ENCODE measurements around the gene PRDM16. TPM values are rescaled to one million over a fixed set of nuclear protein-coding genes. Genes with fewer than 3 reads are reported as not detected.
A peak's percentile ranks its signal among the peaks of the same experiment; 100 is the strongest.

Gene PRDM16
- total and polyA plus RNA-seq, 4 donors, result 0.05 to 0.67 (median 0.19) TPM

DNA sequence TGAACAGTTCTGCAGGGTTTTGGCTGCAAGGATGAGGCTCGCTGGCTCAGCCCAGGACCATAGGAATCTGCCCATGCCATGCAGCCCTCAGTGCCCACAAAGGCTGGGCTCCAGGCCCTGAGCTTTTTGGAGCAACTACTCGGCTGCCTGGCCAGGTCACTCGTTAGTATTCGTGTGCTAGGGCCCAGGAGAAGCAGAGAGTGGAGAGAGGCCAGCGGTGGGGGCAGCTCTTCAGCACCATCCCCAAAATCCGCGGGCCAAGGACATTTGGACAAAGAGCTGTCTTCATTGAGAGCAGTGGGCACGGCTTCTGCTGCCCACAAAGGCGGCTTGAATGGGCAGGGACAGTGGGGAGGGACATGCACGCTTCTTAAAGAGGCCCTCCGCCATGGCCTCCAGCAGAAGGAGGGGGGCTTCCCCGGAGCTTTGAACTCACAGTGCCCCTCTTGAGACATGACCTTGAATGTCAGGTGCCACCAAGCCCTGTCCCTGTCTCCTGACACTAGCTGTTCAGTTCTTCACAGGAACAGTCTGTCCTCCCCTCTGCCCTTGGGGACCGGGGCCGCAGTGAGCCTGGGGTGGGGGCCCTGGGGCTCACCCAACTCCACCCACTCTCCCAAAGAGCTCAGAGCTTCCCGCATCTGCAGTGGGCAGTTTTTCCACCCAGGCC is 279.3 kb downstream of the PRDM16 start (continued):
- TF ChIP-seq, protein P1, sequence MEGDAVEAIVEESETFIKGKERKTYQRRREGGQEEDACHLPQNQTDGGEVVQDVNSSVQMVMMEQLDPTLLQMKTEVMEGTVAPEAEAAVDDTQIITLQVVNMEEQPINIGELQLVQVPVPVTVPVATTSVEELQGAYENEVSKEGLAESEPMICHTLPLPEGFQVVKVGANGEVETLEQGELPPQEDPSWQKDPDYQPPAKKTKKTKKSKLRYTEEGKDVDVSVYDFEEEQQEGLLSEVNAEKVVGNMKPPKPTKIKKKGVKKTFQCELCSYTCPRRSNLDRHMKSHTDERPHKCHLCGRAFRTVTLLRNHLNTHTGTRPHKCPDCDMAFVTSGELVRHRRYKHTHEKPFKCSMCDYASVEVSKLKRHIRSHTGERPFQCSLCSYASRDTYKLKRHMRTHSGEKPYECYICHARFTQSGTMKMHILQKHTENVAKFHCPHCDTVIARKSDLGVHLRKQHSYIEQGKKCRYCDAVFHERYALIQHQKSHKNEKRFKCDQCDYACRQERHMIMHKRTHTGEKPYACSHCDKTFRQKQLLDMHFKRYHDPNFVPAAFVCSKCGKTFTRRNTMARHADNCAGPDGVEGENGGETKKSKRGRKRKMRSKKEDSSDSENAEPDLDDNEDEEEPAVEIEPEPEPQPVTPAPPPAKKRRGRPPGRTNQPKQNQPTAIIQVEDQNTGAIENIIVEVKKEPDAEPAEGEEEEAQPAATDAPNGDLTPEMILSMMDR (IDR thresholded peaks at IDR 0.05; ENCODE audit: low read depth, low read length, missing input control), result no peak
- TF ChIP-seq NR2F2 (IDR thresholded peaks at IDR 0.05), result no peak

DNA sequence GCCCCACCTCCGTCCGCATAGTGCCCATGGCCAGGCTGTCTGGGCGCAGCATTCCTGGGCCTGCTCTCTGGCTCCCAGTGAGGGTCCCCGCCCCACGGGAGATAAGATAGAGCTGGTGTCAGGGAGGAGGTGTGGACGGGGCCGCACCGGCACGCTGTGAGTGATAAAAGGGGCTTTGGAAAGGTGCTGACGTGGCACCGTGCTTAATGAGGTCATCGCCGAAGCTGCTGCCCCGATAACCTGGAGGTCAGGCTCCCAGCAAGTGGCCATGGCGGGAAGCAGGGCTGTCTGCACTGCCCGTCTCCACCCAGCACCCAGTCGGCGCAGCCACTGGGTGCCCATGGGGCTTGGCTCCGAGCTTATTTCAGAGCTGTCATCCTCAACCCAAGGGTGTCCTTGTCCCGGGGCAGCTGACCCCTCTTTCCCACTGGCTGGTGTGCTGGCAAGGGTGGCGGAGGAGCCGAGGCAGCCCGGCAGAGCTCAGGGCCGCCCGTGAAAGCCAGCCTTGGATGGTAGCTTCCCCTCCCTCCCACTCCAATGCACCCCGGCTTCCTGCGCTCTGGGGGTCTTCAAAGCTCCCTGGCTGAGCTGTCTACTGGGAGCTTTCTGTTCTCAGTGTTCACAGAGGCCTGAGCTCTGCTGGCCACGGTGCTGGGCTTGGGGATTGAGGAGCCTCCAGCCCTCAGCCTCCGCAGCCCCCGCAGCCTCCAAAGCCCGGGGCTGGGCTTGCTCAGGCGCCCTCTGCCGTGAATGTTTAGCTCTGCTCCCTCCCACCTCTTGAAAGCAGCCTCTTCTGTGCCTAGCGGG is 280.4 kb downstream of the PRDM16 start:
- TF ChIP-seq RAD21 (IDR thresholded peaks at IDR 0.05) (no peak), FOXA1 (IDR thresholded peaks at IDR 0.05) (no peak), TAF1 (conservative IDR thresholded peaks at IDR 0.05) (no peak), NR2F2 (IDR thresholded peaks at IDR 0.05) (no peak), YY1 (IDR thresholded peaks at IDR 0.05) (no peak), HNF4A (conservative IDR thresholded peaks at IDR 0.05) (no peak), JUND (IDR thresholded peaks at IDR 0.05) (no peak), SP1 (IDR thresholded peaks at IDR 0.05) (no peak), RXRA (IDR thresholded peaks at IDR 0.05) (no peak), FOXA2 (IDR thresholded peaks at IDR 0.05) (no peak), HNF4G (IDR thresholded peaks at IDR 0.05) (no peak), EGR1 (IDR thresholded peaks at IDR 0.05; ENCODE audit: low read depth in 2 of 2) (no peak), GABPA (IDR thresholded peaks at IDR 0.05 in 1 of 2, conservative IDR thresholded peaks at IDR 0.05 in 1 of 2) (no peak)
- TF ChIP-seq, protein P2, sequence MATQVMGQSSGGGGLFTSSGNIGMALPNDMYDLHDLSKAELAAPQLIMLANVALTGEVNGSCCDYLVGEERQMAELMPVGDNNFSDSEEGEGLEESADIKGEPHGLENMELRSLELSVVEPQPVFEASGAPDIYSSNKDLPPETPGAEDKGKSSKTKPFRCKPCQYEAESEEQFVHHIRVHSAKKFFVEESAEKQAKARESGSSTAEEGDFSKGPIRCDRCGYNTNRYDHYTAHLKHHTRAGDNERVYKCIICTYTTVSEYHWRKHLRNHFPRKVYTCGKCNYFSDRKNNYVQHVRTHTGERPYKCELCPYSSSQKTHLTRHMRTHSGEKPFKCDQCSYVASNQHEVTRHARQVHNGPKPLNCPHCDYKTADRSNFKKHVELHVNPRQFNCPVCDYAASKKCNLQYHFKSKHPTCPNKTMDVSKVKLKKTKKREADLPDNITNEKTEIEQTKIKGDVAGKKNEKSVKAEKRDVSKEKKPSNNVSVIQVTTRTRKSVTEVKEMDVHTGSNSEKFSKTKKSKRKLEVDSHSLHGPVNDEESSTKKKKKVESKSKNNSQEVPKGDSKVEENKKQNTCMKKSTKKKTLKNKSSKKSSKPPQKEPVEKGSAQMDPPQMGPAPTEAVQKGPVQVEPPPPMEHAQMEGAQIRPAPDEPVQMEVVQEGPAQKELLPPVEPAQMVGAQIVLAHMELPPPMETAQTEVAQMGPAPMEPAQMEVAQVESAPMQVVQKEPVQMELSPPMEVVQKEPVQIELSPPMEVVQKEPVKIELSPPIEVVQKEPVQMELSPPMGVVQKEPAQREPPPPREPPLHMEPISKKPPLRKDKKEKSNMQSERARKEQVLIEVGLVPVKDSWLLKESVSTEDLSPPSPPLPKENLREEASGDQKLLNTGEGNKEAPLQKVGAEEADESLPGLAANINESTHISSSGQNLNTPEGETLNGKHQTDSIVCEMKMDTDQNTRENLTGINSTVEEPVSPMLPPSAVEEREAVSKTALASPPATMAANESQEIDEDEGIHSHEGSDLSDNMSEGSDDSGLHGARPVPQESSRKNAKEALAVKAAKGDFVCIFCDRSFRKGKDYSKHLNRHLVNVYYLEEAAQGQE (IDR thresholded peaks at IDR 0.05), result no peak
- TF ChIP-seq, protein P1 (IDR thresholded peaks at IDR 0.05; ENCODE audit: low read depth, low read length, missing input control), result no peak
- TF ChIP-seq, protein P3, sequence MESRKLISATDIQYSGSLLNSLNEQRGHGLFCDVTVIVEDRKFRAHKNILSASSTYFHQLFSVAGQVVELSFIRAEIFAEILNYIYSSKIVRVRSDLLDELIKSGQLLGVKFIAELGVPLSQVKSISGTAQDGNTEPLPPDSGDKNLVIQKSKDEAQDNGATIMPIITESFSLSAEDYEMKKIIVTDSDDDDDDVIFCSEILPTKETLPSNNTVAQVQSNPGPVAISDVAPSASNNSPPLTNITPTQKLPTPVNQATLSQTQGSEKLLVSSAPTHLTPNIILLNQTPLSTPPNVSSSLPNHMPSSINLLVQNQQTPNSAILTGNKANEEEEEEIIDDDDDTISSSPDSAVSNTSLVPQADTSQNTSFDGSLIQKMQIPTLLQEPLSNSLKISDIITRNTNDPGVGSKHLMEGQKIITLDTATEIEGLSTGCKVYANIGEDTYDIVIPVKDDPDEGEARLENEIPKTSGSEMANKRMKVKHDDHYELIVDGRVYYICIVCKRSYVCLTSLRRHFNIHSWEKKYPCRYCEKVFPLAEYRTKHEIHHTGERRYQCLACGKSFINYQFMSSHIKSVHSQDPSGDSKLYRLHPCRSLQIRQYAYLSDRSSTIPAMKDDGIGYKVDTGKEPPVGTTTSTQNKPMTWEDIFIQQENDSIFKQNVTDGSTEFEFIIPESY (IDR thresholded peaks at IDR 0.05), result no peak
- TF ChIP-seq, protein P4, sequence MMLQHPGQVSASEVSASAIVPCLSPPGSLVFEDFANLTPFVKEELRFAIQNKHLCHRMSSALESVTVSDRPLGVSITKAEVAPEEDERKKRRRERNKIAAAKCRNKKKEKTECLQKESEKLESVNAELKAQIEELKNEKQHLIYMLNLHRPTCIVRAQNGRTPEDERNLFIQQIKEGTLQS (IDR thresholded peaks at IDR 0.05), result no peak
- TF ChIP-seq, protein P5, sequence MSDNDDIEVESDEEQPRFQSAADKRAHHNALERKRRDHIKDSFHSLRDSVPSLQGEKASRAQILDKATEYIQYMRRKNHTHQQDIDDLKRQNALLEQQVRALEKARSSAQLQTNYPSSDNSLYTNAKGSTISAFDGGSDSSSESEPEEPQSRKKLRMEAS (IDR thresholded peaks at IDR 0.05), result no peak
- H3K27ac ChIP-seq (ENCODE audit: low read depth in 1 of 2, low read length in 2 of 2), result peak overlapping the region in 1 of 2 donors; percentile 12
- no peak overlapping the region for H3K9ac ChIP-seq (ENCODE audit: low read depth in 1 of 2, low read length in 2 of 2)
- no peaks in the 10 kb centered on the region for H3K4me1 ChIP-seq (ENCODE audit: control insufficient read depth in 4 of 4, insufficient read depth in 4 of 4, low read length in 3 of 4)
- WGBS, result 59% methylated on average over 34 of the region's 34 CpGs
- H3K27me3 ChIP-seq (ENCODE audit: control insufficient read depth in 4 of 4, insufficient read depth in 4 of 4, low read length in 3 of 4), result no peaks in the 10 kb centered on the region
- H3K36me3 ChIP-seq (ENCODE audit: control insufficient read depth in 4 of 4, insufficient read depth in 3 of 4, low read depth in 1 of 4, low read length in 3 of 4), result no peaks in the 10 kb centered on the region
- DNase-seq (ENCODE audit: low spot score), result no peak
- no peak overlapping the region for H3K4me3 ChIP-seq (ENCODE audit: low read depth in 1 of 3, low read length in 3 of 3)
- H3K9me3 ChIP-seq (ENCODE audit: control insufficient read depth in 4 of 4, low read length in 3 of 4), result peaks cover 0 to 8% (median 5%) of the 10 kb centered on the region in 4 donors
